ENCODE measurements around the gene TPSG1.
"Not testable (repeated sequence)": the region's sequence is repeated elsewhere in the genome, so short reads cannot be mapped to it uniquely, and the experiment has no call there.

- TF ChIP-seq CTCF (conservative IDR thresholded peaks at IDR 0.05; ENCODE audit: low read depth in 2 of 2); EZH2 (IDR thresholded peaks at IDR 0.05; ENCODE audit: low read depth, unreplicated experiment); POLR2AphosphoS5 (IDR thresholded peaks at IDR 0.05; ENCODE audit: low read depth); REST (IDR thresholded peaks at IDR 0.05; ENCODE audit: unreplicated experiment); JUNB (IDR thresholded peaks at IDR 0.05; ENCODE audit: unreplicated experiment); ZNF114 (CRISPR knock-in tag; IDR thresholded peaks at IDR 0.05); EZH2phosphoT487 (IDR thresholded peaks at IDR 0.05; ENCODE audit: unreplicated experiment); STAT1 (IDR thresholded peaks at IDR 0.05; ENCODE audit: unreplicated experiment); NANOG (IDR thresholded peaks at IDR 0.05; ENCODE audit: borderline replicate concordance); ZNF331 (CRISPR knock-in tag; IDR thresholded peaks at IDR 0.05; ENCODE audit: low read depth): not testable (repeated sequence)
Observed at GRCh38 chr16:1185460-1186207, 39.4 kb downstream of the TPSG1 start.

Data from GM23338 (cell line).